HG02938 (cell line): Measurements from ENCODE around the gene PCK2.

Source experiments
- ATAC-seq: cut with Tn5 transposase; IDR thresholded peaks from one replicate; pipeline ENCODE4 v1.9.1; 2021; ENCODE audit warnings: mild to moderate bottlenecking, moderate library complexity; ENCODE audit not compliant: unreplicated experiment

Gene PCK2

GRCh38 chr14:24135834-24136683 is 41.9 kb downstream of the PCK2 start, which contains the start of gene PSME1:
TSS of gene PSME1 (plus strand) at chr14:24136194. CDS start at chr14:24136263, 69 bp downstream.
- peak; percentile 75 for ATAC-seq

DNA sequence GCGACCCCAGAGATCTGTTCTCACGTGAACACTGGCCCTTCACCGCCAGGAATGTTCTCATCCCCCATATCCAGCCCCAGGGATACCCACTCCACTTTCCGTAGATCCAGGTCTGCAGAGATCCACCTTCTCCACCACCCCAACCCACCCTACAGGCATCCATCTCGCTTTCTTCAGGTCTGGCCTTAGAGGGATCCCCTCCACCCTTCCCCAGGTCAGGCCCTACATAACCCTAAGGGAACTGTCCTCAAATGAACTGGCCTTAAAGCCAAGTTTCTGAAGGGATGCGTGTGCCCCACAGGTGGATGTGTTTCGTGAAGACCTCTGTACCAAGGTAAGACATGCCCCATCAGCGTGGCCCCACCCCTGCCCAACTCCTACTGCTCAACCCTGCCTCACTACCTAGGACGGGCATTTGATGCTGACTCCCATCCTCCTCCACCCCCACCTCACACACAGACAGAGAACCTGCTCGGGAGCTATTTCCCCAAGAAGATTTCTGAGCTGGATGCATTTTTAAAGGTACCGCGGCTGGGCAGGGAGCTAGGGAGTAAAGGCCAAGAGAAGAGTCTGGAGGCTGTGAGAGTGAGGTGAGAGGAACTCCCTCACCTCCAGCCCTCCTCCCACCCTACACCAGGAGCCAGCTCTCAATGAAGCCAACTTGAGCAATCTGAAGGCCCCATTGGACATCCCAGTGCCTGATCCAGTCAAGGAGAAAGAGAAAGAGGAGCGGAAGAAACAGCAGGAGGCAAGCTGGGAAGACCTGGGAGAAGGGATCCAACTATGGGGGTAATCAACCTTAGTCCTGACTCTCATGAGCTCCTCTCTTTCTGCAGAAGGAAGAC is 42.8 kb downstream of the PCK2 start:
- no peak for ATAC-seq

DNA sequence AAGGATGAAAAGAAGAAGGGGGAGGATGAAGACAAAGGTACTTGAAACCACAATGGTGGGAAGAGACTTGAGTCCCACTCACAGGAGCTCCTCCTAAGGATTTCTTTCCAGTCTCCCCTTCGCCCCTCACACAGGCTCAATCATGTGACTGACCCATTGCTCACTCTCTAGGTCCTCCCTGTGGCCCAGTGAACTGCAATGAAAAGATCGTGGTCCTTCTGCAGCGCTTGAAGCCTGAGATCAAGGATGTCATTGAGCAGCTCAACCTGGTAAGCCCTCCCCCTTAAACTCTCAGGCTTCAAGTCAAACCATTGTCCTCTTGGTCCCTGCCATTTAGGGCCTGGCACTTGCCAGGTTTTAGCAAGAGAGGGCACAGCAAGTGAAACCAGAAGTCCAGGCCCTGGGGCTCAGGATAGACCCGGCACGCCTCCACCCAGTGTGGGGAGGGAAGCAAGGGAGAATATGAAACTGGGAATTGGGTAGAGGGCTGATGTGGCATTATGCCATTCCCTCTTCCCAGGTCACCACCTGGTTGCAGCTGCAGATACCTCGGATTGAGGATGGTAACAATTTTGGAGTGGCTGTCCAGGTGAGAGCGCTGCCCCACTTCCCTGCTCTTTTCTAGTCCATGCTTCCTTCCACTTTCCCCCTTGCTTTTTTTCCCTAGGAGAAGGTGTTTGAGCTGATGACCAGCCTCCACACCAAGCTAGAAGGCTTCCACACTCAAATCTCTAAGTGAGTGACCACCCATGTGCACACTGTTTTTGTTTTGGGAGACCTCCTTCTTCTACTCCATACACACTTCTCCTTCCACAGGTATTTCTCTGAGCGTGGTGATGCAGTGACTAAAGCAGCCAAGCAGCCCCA is 43.7 kb downstream of the PCK2 start:
- ATAC-seq, result no peak

- no peak for ATAC-seq
Observed at GRCh38 chr14:24138396-24139271, 44.5 kb downstream of the PCK2 start.

DNA sequence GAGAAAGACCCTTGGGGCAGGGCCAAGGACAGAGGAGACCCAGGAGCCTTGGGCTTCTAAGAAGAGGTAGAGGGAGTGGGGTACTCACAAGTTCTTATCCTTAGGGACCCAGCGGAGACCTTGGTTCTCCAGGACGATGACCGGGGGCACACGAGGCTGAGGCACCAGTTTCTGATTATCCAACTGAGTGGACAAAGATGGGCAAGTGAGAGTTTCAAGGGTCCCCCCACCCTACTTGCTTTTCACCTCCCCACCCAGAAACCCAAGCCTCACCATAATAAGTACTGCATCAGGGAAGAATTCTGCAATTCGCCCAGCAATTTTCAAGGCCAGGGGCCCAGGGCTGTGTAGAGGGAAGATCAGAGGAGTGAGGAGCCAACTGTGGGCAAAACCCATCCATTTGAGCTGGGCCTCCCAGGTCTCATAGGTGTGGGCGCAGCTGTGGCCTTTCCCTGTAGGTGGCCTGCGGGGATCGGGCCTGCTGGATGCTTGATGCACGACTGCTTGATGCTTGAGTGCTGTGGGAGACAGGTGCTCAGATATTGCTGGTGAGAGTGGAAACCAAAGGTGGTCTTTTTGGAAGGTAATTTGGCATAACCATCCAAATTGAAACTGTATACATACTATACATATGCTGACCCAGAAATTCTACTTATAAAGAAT is 45.3 kb downstream of the PCK2 start:
- no peak for ATAC-seq

DNA sequence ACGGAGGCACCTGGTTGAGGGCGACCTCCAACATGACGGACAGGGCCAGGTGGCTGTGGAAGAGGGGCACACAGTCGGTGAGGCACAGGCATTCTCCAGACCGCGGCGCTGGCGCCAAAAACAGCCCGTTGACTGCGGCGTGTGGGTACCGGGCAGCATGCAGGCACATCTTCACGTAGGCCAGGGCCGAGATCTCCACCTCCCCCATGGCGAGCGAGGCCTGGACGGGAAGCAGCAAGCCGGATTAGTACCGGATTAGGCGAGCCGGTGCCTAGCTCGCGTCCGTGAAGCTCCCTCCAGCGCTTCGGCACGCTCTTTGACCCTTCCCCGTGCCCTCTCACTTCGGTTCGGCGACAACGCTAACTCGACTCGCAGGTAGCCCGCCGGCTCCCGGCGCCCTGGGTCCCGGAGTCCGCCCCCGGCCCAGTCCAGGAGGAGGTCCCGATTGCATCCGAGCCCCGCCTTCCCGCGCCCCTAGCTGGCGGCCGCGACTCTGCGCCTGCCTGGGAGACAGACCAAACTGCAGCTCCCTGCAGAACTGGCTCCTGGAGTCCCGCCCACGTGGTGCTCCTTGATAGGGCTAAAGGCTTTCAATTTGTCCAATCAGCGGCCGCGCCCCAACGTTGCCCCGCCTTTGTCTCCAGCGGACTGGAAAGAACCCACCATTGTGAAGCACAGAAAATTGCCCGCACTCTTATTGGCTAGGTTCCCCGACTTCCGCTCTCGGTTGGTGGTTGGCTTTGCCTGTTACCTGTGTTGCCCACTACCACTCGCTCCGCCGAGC is 47.2 kb downstream of the PCK2 start, which contains the start of gene EMC9:
Gene EMC9 (minus strand): TSS at position 495 of the 784 bp plus-strand sequence. CDS start 287 bp downstream, at position 208.
- peak; percentile 86 for ATAC-seq

DNA sequence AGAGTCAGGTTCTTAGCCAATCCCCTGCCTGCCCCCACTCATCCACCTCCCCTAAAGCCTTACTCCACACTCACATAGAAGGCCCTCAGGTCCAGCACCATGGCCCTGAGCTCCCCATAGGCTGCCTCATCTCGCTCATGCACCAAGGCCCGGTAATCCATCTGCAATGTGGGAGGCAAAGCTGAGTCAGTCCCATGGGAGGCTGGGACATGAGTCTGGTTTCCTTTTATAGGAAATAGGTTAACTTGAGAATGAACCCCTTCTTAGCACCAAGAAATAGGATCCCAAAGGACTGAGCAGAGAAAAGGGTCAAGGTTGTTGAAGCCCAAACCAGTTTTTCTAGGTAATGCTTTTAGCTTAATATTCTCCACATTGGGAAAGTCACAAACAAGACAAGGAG is 49.4 kb downstream of the PCK2 start:
- no peak for ATAC-seq

GRCh38 chr14:24144451-24144850 is 50.3 kb downstream of the PCK2 start:
- no peak for ATAC-seq

DNA sequence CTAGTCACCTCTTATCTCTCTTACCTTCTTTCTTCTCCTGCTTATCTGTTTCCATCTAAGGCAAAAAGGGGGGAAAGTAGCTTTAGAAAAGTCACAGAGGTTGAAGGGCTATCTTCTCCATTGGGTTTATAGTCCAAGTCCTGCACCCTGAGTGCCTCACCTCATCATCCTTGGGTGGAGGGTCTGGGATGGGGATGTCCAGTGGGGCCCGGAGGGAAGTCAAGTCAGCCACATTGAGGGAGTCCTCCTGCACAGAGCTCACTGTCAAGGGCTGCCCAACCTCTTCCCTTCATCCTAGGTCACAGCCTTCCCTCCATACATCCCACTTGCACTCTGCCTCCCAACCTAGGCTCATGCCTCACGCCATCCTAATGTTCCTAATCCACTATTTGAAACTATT is 51.1 kb downstream of the PCK2 start:
- ATAC-seq, result no peak

DNA sequence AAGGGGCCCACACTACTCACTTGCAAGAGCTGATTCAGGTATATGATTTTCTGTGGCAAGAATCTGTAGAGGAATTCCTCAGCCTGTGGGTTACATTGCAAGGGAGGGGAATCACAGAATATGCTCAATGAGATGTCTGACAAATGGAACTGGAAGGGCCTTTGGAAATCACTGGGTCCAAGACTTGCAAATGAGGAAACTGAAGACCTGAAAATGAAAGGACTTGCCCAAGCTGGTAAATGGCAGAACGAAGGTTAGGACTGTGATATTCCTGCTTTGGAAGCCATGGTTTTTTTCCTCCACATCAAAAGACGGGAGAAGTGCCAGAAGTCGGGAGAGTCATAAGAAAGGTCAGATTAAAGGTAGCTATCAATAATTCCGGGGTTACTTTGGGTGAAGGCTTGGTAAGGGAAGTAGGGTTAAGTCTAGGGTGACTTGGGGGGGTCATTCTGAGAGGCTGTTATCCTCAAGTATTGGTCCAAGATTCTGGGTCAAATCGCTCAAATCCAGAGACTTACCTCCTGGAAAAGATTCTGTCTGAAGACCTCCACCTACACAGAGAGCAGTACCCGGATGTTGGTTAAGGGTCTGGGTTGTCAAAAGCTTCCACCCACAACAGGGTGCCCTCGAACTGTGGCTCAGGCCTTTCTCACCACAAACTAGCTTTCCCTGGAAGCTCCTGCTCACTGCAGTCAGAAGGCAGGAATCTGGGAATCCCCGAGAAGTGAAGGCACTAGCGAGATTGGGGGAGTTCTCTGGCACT is 51.8 kb downstream of the PCK2 start:
- no peak for ATAC-seq

- ATAC-seq, result peak; percentile 53
Observed at GRCh38 chr14:24146453-24146977, 52.4 kb downstream of the PCK2 start, which contains the start of gene PSME2. TSS of gene PSME2 (minus strand) at chr14:24146610. CDS start at chr14:24146581, 29 bp downstream.

- peak; percentile 85 for ATAC-seq
Observed at GRCh38 chr14:24146978-24147760, 53.1 kb downstream of the PCK2 start, which contains the start of gene RNF31. TSS of gene RNF31 (plus strand) at chr14:24147498. CDS start at chr14:24147699, 201 bp downstream.

DNA sequence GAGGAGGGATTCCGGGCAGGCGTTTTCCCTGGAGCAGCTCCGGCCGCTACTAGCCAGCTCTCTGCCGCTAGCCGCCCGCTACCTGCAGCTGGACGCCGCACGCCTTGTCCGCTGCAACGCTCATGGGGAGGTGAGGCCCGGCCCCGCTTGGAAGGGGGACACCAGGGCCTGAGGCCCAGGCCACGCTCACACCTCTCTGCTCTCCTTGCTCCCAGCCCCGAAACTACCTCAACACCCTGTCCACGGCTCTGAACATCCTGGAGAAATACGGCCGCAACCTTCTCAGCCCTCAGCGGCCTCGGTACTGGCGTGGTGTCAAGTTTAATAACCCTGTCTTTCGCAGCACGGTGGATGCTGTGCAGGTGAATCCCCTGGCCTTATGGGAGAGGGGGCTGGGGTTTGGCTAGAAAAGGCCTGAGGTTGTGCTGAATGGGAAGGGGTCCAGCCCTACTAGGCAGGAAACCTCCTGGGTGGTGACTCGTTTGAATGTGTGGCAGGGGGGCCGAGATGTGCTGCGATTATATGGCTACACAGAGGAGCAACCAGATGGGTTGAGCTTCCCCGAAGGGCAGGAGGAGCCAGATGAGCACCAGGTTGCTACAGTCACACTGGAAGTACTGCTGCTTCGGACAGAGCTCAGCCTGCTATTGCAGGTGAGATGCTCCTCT is 53.8 kb downstream of the PCK2 start:
- no peak for ATAC-seq

- ATAC-seq, result no peak
Observed at GRCh38 chr14:24149302-24149969, 55.3 kb downstream of the PCK2 start.

DNA sequence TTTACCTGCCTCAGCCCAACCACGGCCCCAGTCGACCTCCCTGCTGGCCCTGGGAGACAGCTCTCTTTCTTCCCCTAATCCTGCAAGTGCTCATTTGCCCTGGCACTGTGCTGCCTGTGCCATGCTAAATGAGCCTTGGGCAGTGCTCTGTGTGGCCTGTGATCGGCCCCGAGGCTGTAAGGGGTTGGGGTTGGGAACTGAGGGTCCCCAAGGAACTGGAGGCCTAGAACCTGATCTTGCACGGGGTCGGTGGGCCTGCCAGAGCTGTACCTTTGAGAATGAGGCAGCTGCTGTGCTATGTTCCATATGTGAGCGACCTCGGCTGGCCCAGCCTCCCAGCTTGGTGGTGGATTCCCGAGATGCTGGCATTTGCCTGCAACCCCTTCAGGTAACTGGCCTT is 56.0 kb downstream of the PCK2 start:
- no peak for ATAC-seq
